Common myeloid progenitor, CD34-positive (primary cell): ENCODE data around the gene ACVRL1.

Experiments used
- CTCF ChIA-PET: fragments of 350-600 bp; sonication (Branson Sonifier 250); formaldehyde crosslinking; loops from one replicate; lab custom pipeline; 2021; ENCODE audit warnings: antibody characterized with exemption; lab: Charles Lee
- POLR2A ChIA-PET: fragments of 350-600 bp; sonication (Branson Sonifier 250); formaldehyde crosslinking; loops from one replicate; lab custom pipeline; 2021; ENCODE audit warnings: antibody characterized with exemption; lab: Charles Lee
- DNase-seq, 3 donors: peaks; one replicate each; pipeline versions ENCODE4 v3.0.0 to v3.0.0-alpha.2; 2013
- H3K27ac ChIP-seq, 2 experiments: 1 replicate in 1 of 2; 2 replicates in 1 of 2; pipeline ENCODE4 v1.7.0; 2013; ENCODE audit warnings: inconsistent platforms in 2 of 2, low read length in 2 of 2, mild to moderate bottlenecking in 2 of 2, low read depth in 1 of 2, moderate library complexity in 1 of 2; ENCODE audit not compliant: severe bottlenecking in 2 of 2, insufficient read depth in 1 of 2, poor library complexity in 1 of 2
- H3K27me3 ChIP-seq, 5 experiments: replicated peaks in 2 of 5; 1 replicate in 3 of 5; 2 replicates in 2 of 5; pipeline versions ENCODE4 v1.6.1 to v1.7.0; 2013; ENCODE audit warnings: low read length in 4 of 5, mild to moderate bottlenecking in 2 of 5, moderate library complexity in 2 of 5, inconsistent platforms in 1 of 5; ENCODE audit not compliant: insufficient read depth in 5 of 5, control insufficient read depth in 4 of 5
- H3K36me3 ChIP-seq, 4 experiments: 1 replicate in 2 of 4; 2 replicates in 2 of 4; pipeline versions ENCODE4 v1.6.1 to v1.7.0; 2013; ENCODE audit warnings: low read length in 3 of 4, control low read depth in 1 of 4, mild to moderate bottlenecking in 1 of 4; ENCODE audit not compliant: control insufficient read depth in 4 of 4, insufficient read depth in 4 of 4
- H3K4me1 ChIP-seq, 4 experiments: 1 replicate in 3 of 4; 2 replicates in 1 of 4; pipeline versions ENCODE4 v1.6.1 to v1.7.1; 2013; ENCODE audit warnings: low read length in 3 of 4, mild to moderate bottlenecking in 3 of 4, control low read depth in 1 of 4, inconsistent platforms in 1 of 4, moderate library complexity in 1 of 4; ENCODE audit not compliant: control insufficient read depth in 4 of 4, insufficient read depth in 4 of 4; ENCODE audit errors: control extremely low read depth in 1 of 4
- H3K4me3 ChIP-seq, 7 experiments: 1 replicate in 4 of 7; 2 replicates in 3 of 7; pipeline versions ENCODE4 v1.5.1 to v1.7.0; 2013; ENCODE audit warnings: mild to moderate bottlenecking in 7 of 7, low read length in 6 of 7, moderate library complexity in 6 of 7, inconsistent platforms in 2 of 7, low read depth in 2 of 7, control low read depth in 1 of 7; ENCODE audit not compliant: insufficient read depth in 4 of 7, control insufficient read depth in 1 of 7; ENCODE audit errors: extremely low read depth in 1 of 7
- H3K9me3 ChIP-seq, 5 experiments: 1 replicate in 4 of 5; 2 replicates in 1 of 5; pipeline versions ENCODE4 v1.6.1 to v1.7.1; 2013; ENCODE audit warnings: low read length in 4 of 5, mild to moderate bottlenecking in 2 of 5, inconsistent platforms in 1 of 5, low read depth in 1 of 5, moderate library complexity in 1 of 5; ENCODE audit not compliant: control insufficient read depth in 4 of 5, insufficient read depth in 2 of 5; ENCODE audit errors: control extremely low read depth in 1 of 5
- WGBS: methylation state at CpG from one replicate; pipeline ENCODE4 v1.1.5; 2013; ENCODE audit not compliant: insufficient coverage; 5-methylcytosine and 5-hydroxymethylcytosine counted together

The ACVRL1 gene

GRCh38 chr12:51969643-51970042 lies 62.3 kb downstream of the ACVRL1 start:
- Histone ChIP-seq H3K27ac (no peak overlapping the region), H3K4me1 (peaks cover 41 to 49% (median 45%) of the 10 kb centered on the region in 4 experiments), H3K27me3 (no peaks in the 10 kb centered on the region), H3K36me3 (peaks cover 0 to 3% (median 2%) of the 10 kb centered on the region in 4 experiments), H3K9me3 (no peaks in the 10 kb centered on the region), H3K4me3 (no peak overlapping the region)
- WGBS: 100% methylated on average over 2 of the region's 2 CpGs
- ChIA-PET POLR2A (no interaction called here), CTCF (interaction anchor here (1.3 to 2.9 kb wide), 5 partner anchors 9 to 43 kb away, joined by 3 to 25 read pairs (median 7); partner anchors contain the start of gene ACVR1B)
- no peak for DNase-seq

- H3K4me1 ChIP-seq: peaks cover 49 to 62% (median 54%) of the 10 kb centered on the region in 4 experiments
- H3K27ac ChIP-seq: no peak overlapping the region
Observed at GRCh38 chr12:51970904-51971646, 63.8 kb downstream of the ACVRL1 start.

DNA sequence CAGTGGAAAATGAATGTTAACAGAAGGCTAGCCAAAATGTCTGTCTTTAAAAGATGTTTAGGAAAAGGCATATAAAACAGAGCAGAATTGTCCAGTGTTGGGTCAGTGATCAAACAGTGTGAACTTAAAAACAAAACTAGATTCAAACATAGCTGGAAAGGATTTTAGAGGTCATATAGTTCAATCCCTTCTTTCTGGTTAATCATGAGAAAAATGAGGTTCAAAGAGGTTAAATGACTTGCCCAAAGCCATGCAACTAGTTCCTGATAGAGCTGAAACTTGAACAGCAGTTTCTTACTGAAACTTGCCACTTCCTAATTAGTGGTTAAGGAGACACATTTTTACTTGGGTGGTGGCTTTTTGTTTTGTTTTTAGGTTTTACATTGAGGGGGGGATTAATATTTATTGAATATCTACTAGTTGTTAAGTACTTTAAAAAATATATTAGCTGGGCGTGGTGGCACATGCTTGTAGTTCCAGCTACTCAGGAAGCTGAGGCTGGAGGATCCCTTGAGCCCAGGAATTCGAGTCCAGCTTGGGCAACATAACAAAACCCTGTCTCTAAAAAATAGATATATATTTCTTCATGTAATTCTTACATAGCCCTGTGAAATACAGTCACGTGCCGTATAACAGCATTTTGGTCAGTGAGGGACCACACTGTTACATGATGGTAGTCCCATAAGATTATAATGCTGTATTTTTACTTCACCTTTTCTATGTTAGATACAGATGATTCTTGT lies 64.5 kb downstream of the ACVRL1 start:
- no peak overlapping the region for H3K27ac ChIP-seq
- peak overlapping the region in 5 of 7 experiments; percentile 5 to 61 (median 34) for H3K4me3 ChIP-seq
- no peaks in the 10 kb centered on the region for H3K9me3 ChIP-seq
- peaks cover 0 to 19% (median 14%) of the 10 kb centered on the region in 4 experiments for H3K36me3 ChIP-seq
- H3K4me1 ChIP-seq: peaks cover 49 to 70% (median 56%) of the 10 kb centered on the region in 4 experiments
- no peaks in the 10 kb centered on the region for H3K27me3 ChIP-seq
- WGBS: no CpG with 5 or more reads among the region's 4 CpGs
- DNase-seq: peak in 2 of 3 donors; percentile 48 to 58
- CTCF ChIA-PET: interaction anchor here (0.8 to 2.9 kb wide), 10 partner anchors 9 to 66 kb away, joined by 3 to 25 read pairs (median 4); no protein-coding TSS in a partner anchor
- POLR2A ChIA-PET: interaction anchor here (0.6 to 1.2 kb wide), 2 partner anchors 14 to 23 kb away, joined by 3 read pairs; no protein-coding TSS in a partner anchor

More at GRCh38 chr12:51970904-51971646, 63.8 kb downstream of the ACVRL1 start:
- H3K27me3 ChIP-seq: no peaks in the 10 kb centered on the region
- peak overlapping the region in 2 of 7 experiments; percentile 4 to 26 for H3K4me3 ChIP-seq
- H3K9me3 ChIP-seq: no peaks in the 10 kb centered on the region
- POLR2A ChIA-PET: no interaction called here
- peak in 2 of 3 donors; percentile 41 to 47 for DNase-seq
- peaks cover 0 to 11% (median 6%) of the 10 kb centered on the region in 4 experiments for H3K36me3 ChIP-seq
- CTCF ChIA-PET: interaction anchor here (0.7 to 2.9 kb wide), 12 partner anchors 10 to 55 kb away, joined by 3 to 25 read pairs (median 4); partner anchors contain the start of gene ACVR1B
- 60% methylated on average over 4 of the region's 13 CpGs for WGBS

- WGBS: no CpG with 5 or more reads among the region's 5 CpGs
- ChIA-PET POLR2A (interaction anchor here (0.6 to 1.2 kb wide), 2 partner anchors 15 to 23 kb away, joined by 3 read pairs; no protein-coding TSS in a partner anchor), CTCF (interaction anchor here (0.8 to 2.9 kb wide), 8 partner anchors 12 to 66 kb away, joined by 3 to 25 read pairs (median 4); no protein-coding TSS in a partner anchor)
- peaks cover 49 to 74% (median 57%) of the 10 kb centered on the region in 4 experiments for H3K4me1 ChIP-seq
- peak overlapping the region in 5 of 7 experiments; percentile 5 to 61 (median 34) for H3K4me3 ChIP-seq
- peaks cover 0 to 21% (median 16%) of the 10 kb centered on the region in 4 experiments for H3K36me3 ChIP-seq
- peak in 2 of 3 donors; percentile 34 to 51 for DNase-seq
- H3K27me3 ChIP-seq: no peaks in the 10 kb centered on the region
- H3K9me3 ChIP-seq: no peaks in the 10 kb centered on the region
- no peak overlapping the region for H3K27ac ChIP-seq
Observed at GRCh38 chr12:51972422-51972812, 65.1 kb downstream of the ACVRL1 start.

GRCh38 chr12:51972849-51973273 lies 65.6 kb downstream of the ACVRL1 start:
- no peaks in the 10 kb centered on the region for H3K9me3 ChIP-seq
- H3K27me3 ChIP-seq: no peaks in the 10 kb centered on the region
- H3K4me1 ChIP-seq: peaks cover 49 to 79% (median 57%) of the 10 kb centered on the region in 4 experiments
- POLR2A ChIA-PET: interaction anchor here (0.6 to 1.2 kb wide), 2 partner anchors 15 to 24 kb away, joined by 3 read pairs; no protein-coding TSS in a partner anchor
- 0% methylated on average over 6 of the region's 9 CpGs for WGBS
- no peak overlapping the region for H3K27ac ChIP-seq
- peak overlapping the region in 4 of 7 experiments; percentile 5 to 61 (median 26) for H3K4me3 ChIP-seq
- DNase-seq: peak; percentile 87 to 95 (median 92)
- H3K36me3 ChIP-seq: peaks cover 0 to 22% (median 16%) of the 10 kb centered on the region in 4 experiments
- CTCF ChIA-PET: interaction anchor here (1.1 to 2.7 kb wide), 3 partner anchors 23 to 53 kb away, joined by 3 to 10 read pairs (median 8); no protein-coding TSS in a partner anchor
